ENCODE measurements around the gene C2. TPM values are rescaled to one million over a fixed set of nuclear protein-coding genes. Genes with fewer than 3 reads are reported as not detected.
A peak's percentile ranks its signal among the peaks of the same experiment; 100 is the strongest.
"Not testable (repeated sequence)": the region's sequence is repeated elsewhere in the genome, so short reads cannot be mapped to it uniquely, and the experiment has no call there.

Gene C2
- total RNA-seq, 3 donors from 2014 or later, result 10.2 to 54.2 (median 15.4) TPM

DNA sequence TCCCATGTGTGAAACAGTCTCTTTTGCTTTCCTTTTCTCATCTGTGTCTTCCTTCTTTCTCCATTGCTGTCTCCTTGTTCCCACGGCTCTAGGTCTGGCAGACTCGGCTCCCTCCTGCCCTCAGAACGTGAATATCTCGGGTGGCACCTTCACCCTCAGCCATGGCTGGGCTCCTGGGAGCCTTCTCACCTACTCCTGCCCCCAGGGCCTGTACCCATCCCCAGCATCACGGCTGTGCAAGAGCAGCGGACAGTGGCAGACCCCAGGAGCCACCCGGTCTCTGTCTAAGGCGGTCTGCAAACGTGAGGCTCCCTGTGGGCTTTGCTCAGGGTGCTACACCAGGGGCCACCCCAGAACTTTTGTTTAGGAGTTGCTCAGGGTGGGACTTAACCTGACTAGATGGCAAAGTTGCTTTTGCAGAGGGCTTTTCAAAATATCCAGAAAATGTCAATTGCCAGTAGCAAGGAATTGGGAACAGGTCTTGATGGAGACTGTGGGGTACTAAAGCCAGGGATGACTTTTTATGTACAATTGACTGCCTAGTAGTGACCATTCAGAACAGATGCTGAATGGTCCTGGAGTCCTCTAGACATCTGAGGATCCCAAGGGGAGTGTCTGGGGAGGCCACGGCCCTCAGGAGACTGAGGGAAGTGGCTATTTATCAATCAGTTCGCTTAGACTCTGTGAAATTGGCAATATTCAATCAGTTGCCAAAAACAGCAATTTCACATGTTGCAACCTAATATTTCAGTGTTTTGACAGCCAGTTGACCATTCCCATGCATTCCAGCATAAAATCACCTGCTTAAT is 550 bp downstream of the C2 start:
- Histone ChIP-seq H3K36me3 (no peaks in the 10 kb centered on the region), H3K4me3 (peak overlapping the region; percentile 26 to 54 (median 42)), H3K27me3 (no peaks in the 10 kb centered on the region), H3K9me3 (no peaks in the 10 kb centered on the region), H3K4me1 (no peaks in the 10 kb centered on the region), H3K27ac (peak overlapping the region in 1 of 2 donors; percentile 43)
- no peak for TF ChIP-seq POLR2A (IDR thresholded peaks at IDR 0.05)
- no peak for TF ChIP-seq POLR2AphosphoS5 (IDR thresholded peaks at IDR 0.05)
- TF ChIP-seq, protein P1, sequence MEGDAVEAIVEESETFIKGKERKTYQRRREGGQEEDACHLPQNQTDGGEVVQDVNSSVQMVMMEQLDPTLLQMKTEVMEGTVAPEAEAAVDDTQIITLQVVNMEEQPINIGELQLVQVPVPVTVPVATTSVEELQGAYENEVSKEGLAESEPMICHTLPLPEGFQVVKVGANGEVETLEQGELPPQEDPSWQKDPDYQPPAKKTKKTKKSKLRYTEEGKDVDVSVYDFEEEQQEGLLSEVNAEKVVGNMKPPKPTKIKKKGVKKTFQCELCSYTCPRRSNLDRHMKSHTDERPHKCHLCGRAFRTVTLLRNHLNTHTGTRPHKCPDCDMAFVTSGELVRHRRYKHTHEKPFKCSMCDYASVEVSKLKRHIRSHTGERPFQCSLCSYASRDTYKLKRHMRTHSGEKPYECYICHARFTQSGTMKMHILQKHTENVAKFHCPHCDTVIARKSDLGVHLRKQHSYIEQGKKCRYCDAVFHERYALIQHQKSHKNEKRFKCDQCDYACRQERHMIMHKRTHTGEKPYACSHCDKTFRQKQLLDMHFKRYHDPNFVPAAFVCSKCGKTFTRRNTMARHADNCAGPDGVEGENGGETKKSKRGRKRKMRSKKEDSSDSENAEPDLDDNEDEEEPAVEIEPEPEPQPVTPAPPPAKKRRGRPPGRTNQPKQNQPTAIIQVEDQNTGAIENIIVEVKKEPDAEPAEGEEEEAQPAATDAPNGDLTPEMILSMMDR (IDR thresholded peaks at IDR 0.05), result no peak
- DNase-seq (ENCODE audit: low spot score in 2 of 2), result no peak
- intact Hi-C loops (cut with DNase I; ENCODE audit: low total_unique reads), result no loop called here

GRCh38 chr6:31928672-31928939 is 1.1 kb downstream of the C2 start:
- no peak overlapping the region for H3K27ac ChIP-seq
- H3K36me3 ChIP-seq, result no peaks in the 10 kb centered on the region
- no peaks in the 10 kb centered on the region for H3K4me1 ChIP-seq
- TF ChIP-seq POLR2A (IDR thresholded peaks at IDR 0.05), result no peak
- TF ChIP-seq POLR2AphosphoS5 (IDR thresholded peaks at IDR 0.05), result no peak
- TF ChIP-seq, protein P1 (IDR thresholded peaks at IDR 0.05), result no peak
- intact Hi-C loops (cut with DNase I; ENCODE audit: low total_unique reads), result no loop called here
- H3K9me3 ChIP-seq, result no peaks in the 10 kb centered on the region
- peak overlapping the region in 1 of 3 donors; percentile 54 for H3K4me3 ChIP-seq
- DNase-seq (ENCODE audit: low spot score in 2 of 2), result no peak
- H3K27me3 ChIP-seq, result no peaks in the 10 kb centered on the region

DNA sequence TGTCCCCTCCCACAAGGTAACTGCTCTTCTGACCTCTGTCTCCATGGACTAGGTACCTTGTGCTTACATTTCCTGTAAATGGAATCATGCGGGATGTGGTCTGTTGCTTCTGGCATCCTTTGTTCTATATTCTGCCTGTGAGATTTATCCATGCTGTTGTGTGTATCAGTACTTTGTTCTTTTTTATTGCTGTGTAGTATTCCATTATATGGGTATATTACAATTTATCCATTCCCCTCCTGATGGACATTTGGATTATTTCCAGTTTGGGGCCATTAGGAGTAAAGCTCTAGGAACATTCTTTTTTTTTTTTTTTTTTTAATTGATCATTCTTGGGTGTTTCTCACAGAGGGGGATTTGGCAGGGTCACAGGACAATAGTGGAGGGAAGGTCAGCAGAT is 3.4 kb downstream of the C2 start:
- no peak overlapping the region for H3K27ac ChIP-seq
- intact Hi-C loops (cut with DNase I; ENCODE audit: low total_unique reads), result no loop called here
- no peak for DNase-seq (ENCODE audit: low spot score in 2 of 2)
- TF ChIP-seq, protein P1 (IDR thresholded peaks at IDR 0.05), result no peak
- no peaks in the 10 kb centered on the region for H3K9me3 ChIP-seq
- H3K36me3 ChIP-seq, result no peaks in the 10 kb centered on the region
- H3K27me3 ChIP-seq, result no peaks in the 10 kb centered on the region
- no peak overlapping the region for H3K4me3 ChIP-seq
- H3K4me1 ChIP-seq, result no peaks in the 10 kb centered on the region

DNA sequence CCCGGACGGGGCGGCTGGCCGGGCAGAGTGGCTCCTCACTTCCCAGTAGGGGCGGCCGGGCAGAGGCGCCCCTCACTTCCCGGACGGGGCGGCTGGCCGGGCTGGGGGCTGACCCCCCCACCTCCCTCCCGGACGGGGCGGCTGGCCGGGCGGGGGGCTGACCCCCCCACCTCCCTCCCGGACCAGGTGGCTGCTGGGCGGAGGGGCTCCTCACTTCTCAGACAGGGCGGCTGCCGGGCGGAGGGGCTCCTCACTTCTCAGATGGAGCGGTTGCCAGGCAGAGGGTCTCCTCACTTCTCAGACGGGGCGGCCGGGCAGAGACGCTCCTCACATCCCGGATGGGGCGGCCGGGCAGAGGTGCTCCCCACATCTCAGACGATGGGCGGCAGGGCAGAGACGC is 4.6 kb downstream of the C2 start:
- intact Hi-C loops (cut with DNase I; ENCODE audit: low total_unique reads), result not testable (repeated sequence)

GRCh38 chr6:31933537-31933936 is 6.0 kb downstream of the C2 start:
- no peak overlapping the region for H3K4me3 ChIP-seq
- H3K27me3 ChIP-seq, result no peaks in the 10 kb centered on the region
- no peaks in the 10 kb centered on the region for H3K4me1 ChIP-seq
- TF ChIP-seq POLR2A (IDR thresholded peaks at IDR 0.05) (no peak), POLR2AphosphoS5 (IDR thresholded peaks at IDR 0.05) (no peak)
- TF ChIP-seq, protein P1 (IDR thresholded peaks at IDR 0.05), result no peak
- DNase-seq (ENCODE audit: low spot score in 2 of 2), result no peak
- H3K27ac ChIP-seq, result no peak overlapping the region
- no peaks in the 10 kb centered on the region for H3K9me3 ChIP-seq
- intact Hi-C loops (cut with DNase I; ENCODE audit: low total_unique reads), result no loop called here
- no peaks in the 10 kb centered on the region for H3K36me3 ChIP-seq

More for the DNA sequence above, 4.6 kb downstream of the C2 start:
- not testable (repeated sequence) for H3K9me3 ChIP-seq; H3K4me3 ChIP-seq; H3K36me3 ChIP-seq; H3K27ac ChIP-seq; DNase-seq (ENCODE audit: low spot score in 2 of 2); H3K4me1 ChIP-seq; H3K27me3 ChIP-seq

DNA sequence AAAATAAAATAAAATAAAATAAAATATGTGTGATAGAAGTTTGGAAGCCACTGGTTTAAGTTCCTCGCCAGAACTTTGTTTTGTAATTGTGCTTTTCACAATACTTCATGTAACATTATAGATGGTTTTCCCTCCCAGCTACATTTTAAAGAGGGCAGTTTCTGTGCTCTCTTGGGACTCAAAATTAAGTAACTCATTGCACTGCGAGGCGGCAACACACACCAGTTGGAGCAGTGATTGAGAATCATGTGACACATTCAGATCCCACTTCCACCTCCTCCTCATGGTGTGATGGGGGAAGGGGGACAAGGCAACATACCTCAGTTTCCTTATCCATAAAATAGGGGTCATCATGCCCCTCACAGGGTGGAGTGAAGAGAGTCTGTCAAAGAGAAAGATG is 7.5 kb downstream of the C2 start:
- no peak overlapping the region for H3K4me3 ChIP-seq
- H3K36me3 ChIP-seq, result no peaks in the 10 kb centered on the region
- no peaks in the 10 kb centered on the region for H3K27me3 ChIP-seq
- intact Hi-C loops (cut with DNase I; ENCODE audit: low total_unique reads), result no loop called here
- no peaks in the 10 kb centered on the region for H3K9me3 ChIP-seq
- DNase-seq (ENCODE audit: low spot score in 2 of 2), result no peak
- no peaks in the 10 kb centered on the region for H3K4me1 ChIP-seq
- no peak for TF ChIP-seq POLR2AphosphoS5 (IDR thresholded peaks at IDR 0.05)
- TF ChIP-seq, protein P1 (IDR thresholded peaks at IDR 0.05), result no peak
- TF ChIP-seq POLR2A (IDR thresholded peaks at IDR 0.05), result no peak
- no peak overlapping the region for H3K27ac ChIP-seq
